Gastrocnemius medialis (tissue), 4 donors: Measurements from ENCODE around the gene CCDC177.

Experiments
- POLR2A ChIP-seq, 2 donors: fragments of 450-650 bp; IDR thresholded peaks; one replicate each; pipeline ENCODE4 v1.6.1; 2017; ENCODE audit warnings: antibody characterized with exemption in 2 of 2, mild to moderate bottlenecking in 2 of 2, moderate library complexity in 2 of 2
- TF ChIP-seq, protein P1 (sequence below), 5 experiments: fragments of 450-650 bp in 3 of 5; fragments of 200-600 bp in 2 of 5; sonication (generic) in 2 of 5; IDR thresholded peaks in 4 of 5; conservative IDR thresholded peaks in 1 of 5; 1 replicate in 4 of 5; 2 replicates in 1 of 5; pipeline ENCODE4 v1.5.1; 2016 to 2019; ENCODE audit warnings: antibody characterized with exemption in 5 of 5, mild to moderate bottlenecking in 3 of 5, moderate library complexity in 3 of 5

DNA sequence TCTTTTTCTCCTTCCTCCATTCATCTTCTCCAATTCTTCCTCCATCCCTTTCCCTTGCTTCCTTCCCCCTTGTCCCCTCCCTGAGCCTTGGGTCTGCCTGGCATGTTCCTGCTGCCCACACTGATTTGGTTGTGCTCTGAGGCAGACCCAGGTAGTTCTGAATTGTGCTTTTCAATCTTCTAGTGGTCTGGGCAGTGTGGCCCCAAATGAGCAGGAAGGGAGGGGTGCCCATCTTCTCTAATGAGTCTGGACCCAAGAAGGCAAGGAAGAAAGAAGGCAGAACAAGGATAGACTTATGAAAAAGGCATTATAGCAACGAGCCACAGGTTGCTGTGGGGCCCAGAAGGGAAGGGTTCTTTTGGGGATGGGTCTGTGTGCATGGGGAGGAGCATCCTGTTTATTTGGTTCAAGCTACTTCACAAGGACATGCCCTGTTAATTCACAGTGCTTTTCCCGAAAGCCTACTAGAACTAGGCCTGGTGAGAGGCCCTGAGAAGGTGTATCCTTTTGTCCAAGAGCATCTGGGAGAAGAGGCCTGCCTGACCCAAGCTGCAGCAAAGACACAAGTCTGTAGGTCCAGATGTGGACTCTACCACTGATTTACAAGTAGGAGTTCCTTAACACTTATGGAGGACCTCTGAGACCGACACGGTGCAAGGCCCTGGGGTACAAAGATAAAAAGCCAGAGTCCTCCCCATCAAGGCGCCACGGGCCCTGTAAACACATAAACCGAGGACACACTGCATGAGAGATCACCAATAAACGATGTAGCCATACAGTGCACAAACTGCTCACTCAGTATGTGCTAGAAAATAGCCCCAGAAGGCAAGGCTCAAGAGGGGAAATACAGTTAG, 35.6 kb upstream of the CCDC177 start:
- TF ChIP-seq, protein P1, sequence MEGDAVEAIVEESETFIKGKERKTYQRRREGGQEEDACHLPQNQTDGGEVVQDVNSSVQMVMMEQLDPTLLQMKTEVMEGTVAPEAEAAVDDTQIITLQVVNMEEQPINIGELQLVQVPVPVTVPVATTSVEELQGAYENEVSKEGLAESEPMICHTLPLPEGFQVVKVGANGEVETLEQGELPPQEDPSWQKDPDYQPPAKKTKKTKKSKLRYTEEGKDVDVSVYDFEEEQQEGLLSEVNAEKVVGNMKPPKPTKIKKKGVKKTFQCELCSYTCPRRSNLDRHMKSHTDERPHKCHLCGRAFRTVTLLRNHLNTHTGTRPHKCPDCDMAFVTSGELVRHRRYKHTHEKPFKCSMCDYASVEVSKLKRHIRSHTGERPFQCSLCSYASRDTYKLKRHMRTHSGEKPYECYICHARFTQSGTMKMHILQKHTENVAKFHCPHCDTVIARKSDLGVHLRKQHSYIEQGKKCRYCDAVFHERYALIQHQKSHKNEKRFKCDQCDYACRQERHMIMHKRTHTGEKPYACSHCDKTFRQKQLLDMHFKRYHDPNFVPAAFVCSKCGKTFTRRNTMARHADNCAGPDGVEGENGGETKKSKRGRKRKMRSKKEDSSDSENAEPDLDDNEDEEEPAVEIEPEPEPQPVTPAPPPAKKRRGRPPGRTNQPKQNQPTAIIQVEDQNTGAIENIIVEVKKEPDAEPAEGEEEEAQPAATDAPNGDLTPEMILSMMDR (IDR thresholded peaks at IDR 0.05 in 4 of 5, conservative IDR thresholded peaks at IDR 0.05 in 1 of 5): no peak
- no peak for TF ChIP-seq POLR2A (IDR thresholded peaks at IDR 0.05)
